ENCODE measurements around the gene GOLGA3. TPM values are rescaled to one million over a fixed set of nuclear protein-coding genes. Genes with fewer than 3 reads are reported as not detected.
"Not testable (repeated sequence)": the region's sequence is repeated elsewhere in the genome, so short reads cannot be mapped to it uniquely, and the experiment has no call there.

The GOLGA3 gene
- polyA plus RNA-seq, 1 donor (not counting 4 experiments of a cell fraction or from before 2014, with no cell fraction given) = 11.0 TPM

GRCh38 chr12:132754160-132754932 is 74.3 kb downstream of the GOLGA3 start:
- H3K36me3 ChIP-seq (ENCODE audit: control insufficient read depth in 2 of 2, extremely low read depth in 1 of 2, insufficient read depth in 2 of 2, low read length in 2 of 2) = peaks cover 28 to 38% of the 10 kb centered on the region in 2 experiments
- H3K9me1 ChIP-seq (ENCODE audit: control insufficient read depth, extremely low read depth, insufficient read depth, low read length) = no peaks in the 10 kb centered on the region
- H3K4me2 ChIP-seq (ENCODE audit: control insufficient read depth, extremely low read depth, insufficient read depth, low read depth, low read length) = no peak overlapping the region
- dilution Hi-C loops (cut with MboI; ENCODE audit: extremely low pct_ligation_motif_present, low sequenced_read_pairs) = no loop called here
- H3K79me2 ChIP-seq (ENCODE audit: control insufficient read depth, insufficient read depth, low read length) = peaks cover 94% of the 10 kb centered on the region
- H3K9ac ChIP-seq (ENCODE audit: control insufficient read depth, extremely low read depth, insufficient read depth, low read length) = no peak overlapping the region
- DNase-seq (ENCODE audit: low read depth, low spot score) = no peak
- FAIRE-seq = no peak
- no peak overlapping the region for H2AFZ ChIP-seq (ENCODE audit: control insufficient read depth, low read length)
- no peak overlapping the region for H3K4me3 ChIP-seq (ENCODE audit: control insufficient read depth in 2 of 3, extremely low read depth in 1 of 3, insufficient read depth in 2 of 3, low read depth in 1 of 3, low read length in 3 of 3)
- no peak overlapping the region for H3K27ac ChIP-seq (ENCODE audit: control insufficient read depth, insufficient read depth, low read length)
- no peaks in the 10 kb centered on the region for H3K9me3 ChIP-seq (ENCODE audit: control insufficient read depth, low read depth, low read length)
- H3K27me3 ChIP-seq (ENCODE audit: control insufficient read depth, extremely low read depth, insufficient read depth, low read length) = no peaks in the 10 kb centered on the region
- no peaks in the 10 kb centered on the region for H3K4me1 ChIP-seq (ENCODE audit: control insufficient read depth, extremely low read depth, insufficient read depth, low read length)
- H4K20me1 ChIP-seq (ENCODE audit: control insufficient read depth, extremely low read depth, insufficient read depth, low read length) = peaks cover 36% of the 10 kb centered on the region
- TF ChIP-seq EZH2 (IDR thresholded peaks at IDR 0.05; ENCODE audit: low read length) (no peak), CTCF (optimal IDR thresholded peaks at IDR 0.05 in 1 of 3, IDR thresholded peaks at IDR 0.05 in 1 of 3, conservative IDR thresholded peaks at IDR 0.05 in 1 of 3; ENCODE audit: extremely low read depth in 1 of 3, insufficient read depth in 2 of 3, low read length in 3 of 3) (no peak)

GRCh38 chr12:132753670-132754069 is 75.0 kb downstream of the GOLGA3 start:
- Histone ChIP-seq H3K79me2 (ENCODE audit: control insufficient read depth, insufficient read depth, low read length) (peaks cover 92% of the 10 kb centered on the region), H3K36me3 (ENCODE audit: control insufficient read depth in 2 of 2, extremely low read depth in 1 of 2, insufficient read depth in 2 of 2, low read length in 2 of 2) (peaks cover 32 to 41% of the 10 kb centered on the region in 2 experiments), H4K20me1 (ENCODE audit: control insufficient read depth, extremely low read depth, insufficient read depth, low read length) (peaks cover 36% of the 10 kb centered on the region)
- dilution Hi-C loops (cut with MboI; ENCODE audit: extremely low pct_ligation_motif_present, low sequenced_read_pairs); H3K9ac ChIP-seq (ENCODE audit: control insufficient read depth, extremely low read depth, insufficient read depth, low read length); DNase-seq (ENCODE audit: low read depth, low spot score); H3K9me1 ChIP-seq (ENCODE audit: control insufficient read depth, extremely low read depth, insufficient read depth, low read length); H3K4me2 ChIP-seq (ENCODE audit: control insufficient read depth, extremely low read depth, insufficient read depth, low read depth, low read length); H3K9me3 ChIP-seq (ENCODE audit: control insufficient read depth, low read depth, low read length); H3K4me3 ChIP-seq (ENCODE audit: control insufficient read depth in 2 of 3, extremely low read depth in 1 of 3, insufficient read depth in 2 of 3, low read depth in 1 of 3, low read length in 3 of 3); H3K27ac ChIP-seq (ENCODE audit: control insufficient read depth, insufficient read depth, low read length); H3K27me3 ChIP-seq (ENCODE audit: control insufficient read depth, extremely low read depth, insufficient read depth, low read length); H2AFZ ChIP-seq (ENCODE audit: control insufficient read depth, low read length); FAIRE-seq; H3K4me1 ChIP-seq (ENCODE audit: control insufficient read depth, extremely low read depth, insufficient read depth, low read length): not testable (repeated sequence)

Data from keratinocyte (primary cell).